Measurements from ENCODE around the gene SKAP2.

SKAP2 gene, protein sequence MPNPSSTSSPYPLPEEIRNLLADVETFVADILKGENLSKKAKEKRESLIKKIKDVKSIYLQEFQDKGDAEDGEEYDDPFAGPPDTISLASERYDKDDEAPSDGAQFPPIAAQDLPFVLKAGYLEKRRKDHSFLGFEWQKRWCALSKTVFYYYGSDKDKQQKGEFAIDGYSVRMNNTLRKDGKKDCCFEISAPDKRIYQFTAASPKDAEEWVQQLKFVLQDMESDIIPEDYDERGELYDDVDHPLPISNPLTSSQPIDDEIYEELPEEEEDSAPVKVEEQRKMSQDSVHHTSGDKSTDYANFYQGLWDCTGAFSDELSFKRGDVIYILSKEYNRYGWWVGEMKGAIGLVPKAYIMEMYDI

GRCh38 chr7:26864309-26865093 is at the start of gene SKAP2:
SKAP2 (minus strand) TSS chr7:26864590; CDS start chr7:26864429, 161 bp downstream.
- DNase-seq (ENCODE audit: low read depth in 2 of 2, low spot score in 1 of 2) = peak; percentile 71 to 79

DNA sequence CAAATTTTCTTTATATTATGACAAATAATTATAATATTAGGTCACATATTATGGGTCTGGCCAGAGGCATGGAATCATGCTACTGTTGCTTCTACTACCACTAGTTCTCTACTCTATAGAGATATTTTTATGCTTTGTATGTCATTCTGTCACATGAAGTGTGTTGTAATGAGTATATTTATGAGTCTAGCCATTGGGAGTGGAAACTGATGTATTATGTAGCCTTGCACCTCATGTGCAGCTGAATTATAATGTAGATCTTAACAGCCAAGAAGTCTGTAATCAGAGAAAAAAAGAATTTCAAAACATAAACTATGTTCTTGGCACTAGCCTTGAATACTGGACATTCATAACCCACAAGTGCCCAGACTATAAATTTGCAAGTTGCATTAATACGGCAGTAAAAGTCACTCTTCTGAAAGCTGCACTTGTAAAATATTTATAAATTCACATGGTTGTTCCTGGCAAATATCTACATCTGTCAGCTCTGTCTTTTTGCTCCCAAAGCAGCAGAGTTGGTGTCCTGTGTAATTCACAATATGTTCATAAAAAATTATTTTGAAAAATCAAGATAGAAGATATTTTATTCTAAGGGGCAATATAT is 48.6 kb upstream of the SKAP2 start:
- DNase-seq (ENCODE audit: low read depth in 2 of 2, low spot score in 1 of 2) = no peak

DNA sequence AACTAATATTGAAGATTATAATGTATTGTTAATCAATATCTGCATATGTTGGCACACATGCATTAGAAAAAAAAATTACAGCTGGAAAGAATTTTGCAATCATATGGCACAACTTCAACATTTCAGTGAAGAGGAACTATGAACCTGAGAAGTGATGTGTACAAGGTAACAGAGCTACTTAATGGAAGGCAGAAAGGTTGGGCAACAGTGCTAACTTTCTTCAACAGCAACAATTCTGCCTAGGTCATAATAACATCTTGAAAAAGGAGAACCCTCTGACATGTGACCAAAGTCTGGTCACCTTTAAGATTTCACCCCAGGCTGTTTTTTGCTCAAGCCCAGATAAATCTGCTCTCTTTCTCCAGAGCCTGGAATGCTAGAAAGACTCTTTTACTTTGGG is 47.9 kb upstream of the SKAP2 start:
- DNase-seq (ENCODE audit: low read depth in 2 of 2, low spot score in 1 of 2) = no peak

GRCh38 chr7:26910221-26910620 is 45.8 kb upstream of the SKAP2 start:
- no peak for DNase-seq (ENCODE audit: low read depth in 2 of 2, low spot score in 1 of 2)

- no peak for DNase-seq (ENCODE audit: low read depth in 2 of 2, low spot score in 1 of 2)
Measured at GRCh38 chr7:26900251-26900650, 35.9 kb upstream of the SKAP2 start.

GRCh38 chr7:26899519-26899918 is 35.1 kb upstream of the SKAP2 start:
- no peak for DNase-seq (ENCODE audit: low read depth in 2 of 2, low spot score in 1 of 2)

DNA sequence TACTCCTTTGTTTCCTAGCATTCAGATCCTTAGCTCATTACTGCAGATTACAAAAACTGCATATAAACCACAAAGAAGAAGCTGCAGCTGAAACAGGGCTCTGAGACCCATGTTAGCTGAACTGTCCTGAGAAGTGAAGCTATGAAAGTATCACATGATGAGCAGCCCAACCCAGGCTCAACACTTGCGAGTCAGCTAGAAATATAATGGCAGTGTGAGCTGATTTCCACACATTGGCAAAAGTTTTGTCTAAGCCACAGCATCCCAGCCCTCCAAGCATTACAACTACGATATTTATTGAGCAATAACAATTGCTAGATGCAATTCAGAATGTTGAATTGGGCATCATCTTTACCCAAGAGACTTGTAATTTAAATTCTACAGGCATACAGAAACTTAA is 34.5 kb upstream of the SKAP2 start:
- no peak for DNase-seq (ENCODE audit: low read depth in 2 of 2, low spot score in 1 of 2)

GRCh38 chr7:26897928-26898327 is 33.5 kb upstream of the SKAP2 start:
- DNase-seq (ENCODE audit: low read depth in 2 of 2, low spot score in 1 of 2) = no peak

DNA sequence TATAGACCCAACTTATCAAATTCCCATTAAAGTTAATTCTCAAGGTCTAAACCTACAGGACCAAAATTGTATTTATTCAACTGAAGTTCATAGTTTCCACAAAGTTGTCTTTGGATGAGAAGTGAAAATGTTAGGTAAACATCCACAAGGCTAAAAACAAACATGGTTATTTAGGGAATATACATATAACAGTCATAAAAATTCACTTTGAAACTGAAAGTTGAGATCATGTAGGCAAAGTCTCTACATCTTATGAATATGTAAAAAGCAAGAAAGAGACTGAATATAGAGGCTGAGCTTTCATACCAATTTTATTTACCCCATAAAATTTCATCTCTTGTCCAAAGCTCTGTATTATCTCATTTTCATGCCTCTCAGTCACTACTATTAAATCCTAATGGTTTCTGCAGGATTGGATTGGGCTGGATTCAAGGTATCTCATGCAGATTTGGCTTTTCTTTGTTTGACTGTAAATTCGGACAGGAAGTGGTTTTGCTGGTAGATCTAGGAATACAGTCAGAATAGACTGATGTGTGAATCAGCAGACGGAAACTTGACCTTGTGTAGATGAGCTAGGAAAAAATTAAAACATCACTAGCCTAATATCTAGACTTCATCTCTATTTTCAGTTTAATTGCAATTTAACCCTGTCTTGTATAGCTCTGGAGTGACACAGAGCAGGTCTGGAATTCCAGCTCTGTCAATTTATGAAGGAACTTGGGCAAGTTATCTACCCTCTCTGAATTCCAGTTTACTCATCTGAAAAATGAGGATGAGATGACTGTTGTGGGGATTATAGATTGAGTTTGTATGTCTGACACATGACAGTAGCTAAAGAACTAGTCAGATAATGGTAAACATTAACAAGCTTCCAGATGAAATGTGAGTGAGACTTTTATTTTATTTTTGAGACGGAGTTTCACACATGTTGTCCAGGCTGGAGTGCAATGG is 27.3 kb upstream of the SKAP2 start:
- no peak for DNase-seq (ENCODE audit: low read depth in 2 of 2, low spot score in 1 of 2)

DNA sequence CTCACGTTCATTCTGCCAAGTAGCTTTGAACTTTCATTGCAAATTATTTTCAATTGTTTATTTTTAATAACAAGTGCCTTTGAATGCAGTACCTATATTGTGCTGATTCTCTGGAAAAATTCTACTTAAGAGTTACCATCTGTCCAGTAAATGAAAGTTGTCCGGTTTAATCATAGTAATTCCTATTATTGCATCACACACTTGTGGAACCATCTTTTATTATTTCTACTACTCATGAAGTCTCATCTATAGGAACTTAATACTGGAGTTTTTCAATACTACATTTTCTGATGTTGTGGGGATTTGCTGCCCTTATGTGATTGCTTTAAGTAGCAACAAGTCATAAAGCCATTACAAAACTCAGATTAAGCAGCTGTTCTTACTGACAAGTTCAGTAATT is 16.5 kb upstream of the SKAP2 start:
- no peak for DNase-seq (ENCODE audit: low read depth in 2 of 2, low spot score in 1 of 2)

- no peak for DNase-seq (ENCODE audit: low read depth in 2 of 2, low spot score in 1 of 2)
Measured at GRCh38 chr7:26879671-26880070, 15.3 kb upstream of the SKAP2 start.

DNA sequence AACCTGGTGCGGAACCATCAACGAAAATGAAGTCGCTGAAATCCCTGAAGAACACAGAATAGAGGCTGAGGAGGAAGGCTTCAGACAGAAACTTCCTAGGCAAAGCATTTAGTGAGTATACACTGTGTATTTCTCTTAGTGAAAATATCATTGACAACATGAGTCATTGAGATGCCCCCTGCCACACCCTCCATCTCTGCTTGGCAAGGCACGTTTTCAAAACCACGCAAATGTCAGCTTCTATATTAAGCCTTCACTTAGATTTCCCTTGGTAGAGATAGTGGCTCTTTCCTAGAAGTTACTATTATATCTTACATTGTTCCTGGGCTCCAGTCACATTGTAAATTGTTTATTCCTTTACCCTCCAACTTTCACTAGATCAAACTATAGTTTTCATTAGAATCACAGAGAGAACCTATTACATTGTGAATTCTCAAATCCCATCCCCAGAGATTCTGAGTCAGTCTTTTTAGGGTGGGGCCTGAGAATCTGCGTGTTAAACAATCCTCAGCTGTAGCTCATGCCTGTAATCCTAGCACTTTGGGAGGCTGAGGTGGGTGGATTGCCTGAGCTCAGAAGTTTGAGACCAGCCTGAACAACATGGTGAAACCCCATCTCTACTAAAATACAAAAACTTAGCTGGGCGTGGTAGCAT is 4.6 kb upstream of the SKAP2 start:
- no peak for DNase-seq (ENCODE audit: low read depth in 2 of 2, low spot score in 1 of 2)

DNA sequence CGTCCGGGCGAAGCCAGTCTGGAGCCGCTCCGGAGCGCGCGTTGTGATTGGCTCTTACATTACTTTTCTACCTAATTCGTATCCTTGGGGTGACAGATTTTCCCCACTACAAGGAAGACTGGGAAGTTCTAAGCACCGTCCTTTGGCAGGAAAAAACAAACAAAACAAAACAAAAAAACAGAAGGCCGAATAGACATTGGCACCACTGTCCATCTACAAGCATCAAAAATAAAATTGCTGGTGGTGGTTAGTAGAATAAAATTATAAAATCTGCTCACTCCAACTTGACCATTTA is 651 bp upstream of the SKAP2 start:
- no peak for DNase-seq (ENCODE audit: low read depth in 2 of 2, low spot score in 1 of 2)

DNA sequence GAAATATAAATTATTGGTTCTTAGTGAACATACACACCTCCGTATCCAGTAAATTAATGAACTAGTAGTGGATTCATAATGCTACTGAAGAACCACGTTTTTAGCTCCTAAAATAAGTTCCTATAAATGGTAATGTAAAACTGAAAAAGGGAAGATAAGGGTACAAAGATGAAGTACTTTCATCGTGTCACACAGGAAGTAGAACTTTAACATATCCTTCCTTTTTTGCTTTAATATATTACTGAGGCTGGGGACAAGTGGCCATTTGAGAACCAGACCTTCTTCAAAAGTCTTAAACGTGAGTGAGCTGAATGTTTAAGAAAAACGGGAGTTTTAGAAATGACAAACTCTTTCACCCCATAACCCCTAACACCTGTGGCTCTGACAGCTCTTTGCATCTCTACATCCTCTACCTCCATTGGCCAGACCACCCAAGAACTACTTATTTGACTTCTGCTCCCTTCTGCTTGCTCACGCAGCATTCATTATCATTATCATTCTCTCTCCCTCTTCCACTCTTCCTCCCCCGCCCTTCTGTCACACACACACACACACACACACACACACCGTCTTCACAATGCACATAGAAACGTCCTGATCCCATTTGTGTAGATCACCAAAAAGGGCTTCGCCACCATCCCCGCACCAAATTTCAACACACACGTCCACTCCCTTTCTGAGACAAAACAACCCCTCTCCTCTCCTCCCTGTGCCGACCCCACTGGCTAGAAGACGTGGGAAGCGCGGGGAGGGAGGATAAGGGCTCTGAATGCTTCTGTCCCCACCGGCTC is 677 bp downstream of the SKAP2 start:
- DNase-seq (ENCODE audit: low read depth in 2 of 2, low spot score in 1 of 2) = no peak

DNA sequence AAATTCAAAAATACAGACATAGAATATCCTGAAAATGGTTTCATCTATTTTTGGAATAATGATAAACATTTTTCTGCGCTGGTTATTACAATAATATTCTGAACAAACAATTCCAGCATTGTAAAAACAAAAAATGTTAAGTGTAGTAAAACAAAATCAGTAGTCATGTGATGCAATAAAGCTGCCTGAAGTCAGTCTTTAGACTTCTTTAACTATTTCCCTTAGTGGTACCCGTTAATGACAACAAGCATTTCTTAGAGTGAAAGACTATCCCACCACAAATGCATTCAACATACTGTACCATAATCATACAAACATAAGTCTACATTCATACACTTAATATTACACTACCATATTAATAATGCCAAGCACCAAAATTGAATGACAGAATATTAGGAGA is 1.6 kb downstream of the SKAP2 start:
- DNase-seq (ENCODE audit: low read depth in 2 of 2, low spot score in 1 of 2) = no peak

GRCh38 chr7:26861050-26861449 is 3.3 kb downstream of the SKAP2 start:
- no peak for DNase-seq (ENCODE audit: low read depth in 2 of 2, low spot score in 1 of 2)

- DNase-seq (ENCODE audit: low read depth in 2 of 2, low spot score in 1 of 2) = no peak
Measured at GRCh38 chr7:26860361-26860760, 4.0 kb downstream of the SKAP2 start.

- no peak for DNase-seq (ENCODE audit: low read depth in 2 of 2, low spot score in 1 of 2)
Measured at GRCh38 chr7:26859720-26860119, 4.7 kb downstream of the SKAP2 start.

GRCh38 chr7:26858735-26859134 is 5.7 kb downstream of the SKAP2 start:
- DNase-seq (ENCODE audit: low read depth in 2 of 2, low spot score in 1 of 2) = no peak

GRCh38 chr7:26858241-26858715 is 6.1 kb downstream of the SKAP2 start:
- DNase-seq (ENCODE audit: low read depth in 2 of 2, low spot score in 1 of 2) = no peak

Measured in stimulated activated CD8-positive, alpha-beta memory T cell treated with anti-CD3 and anti-CD28 coated beads, Interleukin-4, amount 100 ng/mL, for 1 hour (primary cell).